Right lung (tissue), 10 donors: Measurements from ENCODE around the gene SLC31A1. TPM values are rescaled to one million over a fixed set of nuclear protein-coding genes. Genes with fewer than 3 reads are reported as not detected.

Experiments used
- DNase-seq, 2 donors: peaks; one replicate each; pipeline ENCODE4 v3.0.0-alpha.2; 2013
- long read RNA-seq, 8 donors: transcript quantifications; one replicate each; lab custom pipeline, GENCODE V29; 2026
- polyA plus RNA-seq, 5 donors: library from polyadenylated mRNA; unstranded; fragments of 120-200 nt; gene quantifications; one replicate each; pipeline versions ENCODE4 v1.2.1 to v1.2.3, GENCODE V29; 2013; ENCODE audit warnings: inconsistent platforms in 1 of 5, low replicate concordance in 1 of 5; ENCODE audit not compliant: insufficient read length in 5 of 5, insufficient read depth in 1 of 5

SLC31A1 gene
- 10 to 100 TPM; 14.9 to 18.8 (median 15.3) TPM for polyA plus RNA-seq
- long read RNA-seq, donor 1, full-length matches to known transcripts = 7 of 7 reads
- long read RNA-seq, donor 1, partial matches to known transcripts = 0 of 7 reads
- long read RNA-seq, donor 1, other reads (novel, unspliced or antisense) = 0 of 7 reads
- long read RNA-seq, donor 2, full-length matches to known transcripts = 9 of 9 reads
- long read RNA-seq, donor 2, partial matches to known transcripts = 0 of 9 reads
- long read RNA-seq, donor 2, other reads (novel, unspliced or antisense) = 0 of 9 reads
- long read RNA-seq, donor 3, full-length matches to known transcripts = 3 of 3 reads
- long read RNA-seq, donor 3, partial matches to known transcripts = 0 of 3 reads
- long read RNA-seq, donor 3, other reads (novel, unspliced or antisense) = 0 of 3 reads
- long read RNA-seq, donor 4, full-length matches to known transcripts = 6 of 6 reads
- long read RNA-seq, donor 4, partial matches to known transcripts = 0 of 6 reads
- long read RNA-seq, donor 4, other reads (novel, unspliced or antisense) = 0 of 6 reads
- long read RNA-seq, donor 5, full-length matches to known transcripts = 7 of 7 reads
- long read RNA-seq, donor 5, partial matches to known transcripts = 0 of 7 reads
- long read RNA-seq, donor 5, other reads (novel, unspliced or antisense) = 0 of 7 reads
- long read RNA-seq, donor 6, full-length matches to known transcripts = 8 of 83 reads
- long read RNA-seq, donor 6, partial matches to known transcripts = 18 of 83 reads
- long read RNA-seq, donor 6, other reads (novel, unspliced or antisense) = 57 of 83 reads
- long read RNA-seq, donor 7, full-length matches to known transcripts = 9 of 83 reads
- long read RNA-seq, donor 7, partial matches to known transcripts = 30 of 83 reads
- long read RNA-seq, donor 7, other reads (novel, unspliced or antisense) = 44 of 83 reads
- long read RNA-seq, donor 8, full-length matches to known transcripts = 1 of 1 reads
- long read RNA-seq, donor 8, partial matches to known transcripts = 0 of 1 reads
- long read RNA-seq, donor 8, other reads (novel, unspliced or antisense) = 0 of 1 reads

GRCh38 chr9:113221003-113221799 lies at the start of gene SLC31A1, which contains the start of gene FKBP15:
TSS of gene SLC31A1 (plus strand) at chr9:113221544. CDS start at chr9:113256149, 34,605 bp downstream.
TSS of gene FKBP15 (minus strand) at chr9:113221277. CDS start at chr9:113221243, 34 bp downstream.
- peak; percentile 99 for DNase-seq

GRCh38 chr9:113173341-113173740 lies 48.0 kb upstream of the SLC31A1 start:
- DNase-seq = no peak

- no peak for DNase-seq
Observed at GRCh38 chr9:113176803-113177202, 44.5 kb upstream of the SLC31A1 start.

- no peak for DNase-seq
Observed at GRCh38 chr9:113177251-113177650, 44.1 kb upstream of the SLC31A1 start.

GRCh38 chr9:113178087-113178486 lies 43.3 kb upstream of the SLC31A1 start:
- no peak for DNase-seq

GRCh38 chr9:113179839-113180238 lies 41.5 kb upstream of the SLC31A1 start:
- DNase-seq = no peak

GRCh38 chr9:113181165-113181564 lies 40.2 kb upstream of the SLC31A1 start:
- no peak for DNase-seq

GRCh38 chr9:113183956-113184488 lies 37.3 kb upstream of the SLC31A1 start:
- DNase-seq = no peak

- DNase-seq = no peak
Observed at GRCh38 chr9:113184539-113184938, 36.8 kb upstream of the SLC31A1 start.

GRCh38 chr9:113185271-113185670 lies 36.1 kb upstream of the SLC31A1 start:
- DNase-seq = no peak

GRCh38 chr9:113186137-113186755 lies 35.1 kb upstream of the SLC31A1 start:
- DNase-seq = no peak

- no peak for DNase-seq
Observed at GRCh38 chr9:113187929-113188595, 33.3 kb upstream of the SLC31A1 start.

GRCh38 chr9:113192455-113192854 lies 28.9 kb upstream of the SLC31A1 start:
- DNase-seq = no peak

- no peak for DNase-seq
Observed at GRCh38 chr9:113199683-113200329, 21.5 kb upstream of the SLC31A1 start.

- DNase-seq = no peak
Observed at GRCh38 chr9:113205432-113205831, 15.9 kb upstream of the SLC31A1 start.

- DNase-seq = no peak
Observed at GRCh38 chr9:113205861-113206260, 15.5 kb upstream of the SLC31A1 start.

GRCh38 chr9:113210815-113211214 lies 10.5 kb upstream of the SLC31A1 start:
- DNase-seq = no peak

GRCh38 chr9:113215132-113215531 lies 6.2 kb upstream of the SLC31A1 start:
- DNase-seq = no peak

- DNase-seq = no peak
Observed at GRCh38 chr9:113216406-113216805, 4.9 kb upstream of the SLC31A1 start.
